H9 (cell line): Measurements from ENCODE around the gene PPIL3. TPM values are rescaled to one million over a fixed set of nuclear protein-coding genes. Genes with fewer than 3 reads are reported as not detected.

Experiments
- DNase-seq: peaks from one replicate; pipeline ENCODE4 v3.0.0-alpha.2; 2017
- H2AFZ ChIP-seq: one replicate; pipeline ENCODE4 v1.6.1; 2013; ENCODE audit warnings: mild to moderate bottlenecking, low read length, control low read depth, moderate library complexity
- H2AK5ac ChIP-seq: 2 replicates; pipeline ENCODE4 v1.6.1; 2013; ENCODE audit warnings: low read length, control low read depth, mixed read lengths; ENCODE audit not compliant: insufficient read length
- H2BK120ac ChIP-seq: one replicate; pipeline ENCODE4 v1.6.1; 2013; ENCODE audit warnings: low read depth, mild to moderate bottlenecking, low read length, control low read depth, inconsistent platforms; ENCODE audit not compliant: poor library complexity, severe bottlenecking
- H2BK12ac ChIP-seq: 2 replicates; pipeline ENCODE4 v1.6.1; 2013; ENCODE audit warnings: low read length, control low read depth, mixed read lengths, low read depth; ENCODE audit not compliant: insufficient read length
- H2BK15ac ChIP-seq: 2 replicates; pipeline ENCODE4 v1.6.1; 2013; ENCODE audit warnings: low read depth, low read length, control low read depth
- H2BK20ac ChIP-seq: one replicate; pipeline ENCODE4 v1.6.1; 2013; ENCODE audit warnings: low read depth, mild to moderate bottlenecking, low read length, control low read depth, inconsistent platforms; ENCODE audit not compliant: poor library complexity, severe bottlenecking
- H2BK5ac ChIP-seq: 2 replicates; pipeline ENCODE4 v1.6.1; 2013; ENCODE audit warnings: low read length, control low read depth, mixed read lengths; ENCODE audit not compliant: insufficient read length
- H3K14ac ChIP-seq: 2 replicates; pipeline ENCODE4 v1.6.1; 2013; ENCODE audit warnings: low read length, control low read depth; ENCODE audit not compliant: insufficient read depth
- H3K18ac ChIP-seq: 2 replicates; pipeline ENCODE4 v1.6.1; 2013; ENCODE audit warnings: low read depth, mild to moderate bottlenecking, mixed read lengths, low read length, control low read depth; ENCODE audit not compliant: insufficient read length
- H3K23ac ChIP-seq: 2 replicates; pipeline ENCODE4 v1.6.1; 2013; ENCODE audit warnings: low read length, control low read depth, mixed read lengths, low read depth; ENCODE audit not compliant: insufficient read length
- H3K23me2 ChIP-seq: 2 replicates; pipeline ENCODE4 v1.6.1; 2013; ENCODE audit warnings: low read depth, mild to moderate bottlenecking, mixed read lengths, low read length, control low read depth; ENCODE audit not compliant: insufficient read length, poor library complexity, severe bottlenecking
- H3K27ac ChIP-seq: 2 replicates; pipeline ENCODE4 v1.5.1; 2013; ENCODE audit warnings: low read length, control low read depth, mixed read lengths, low read depth; ENCODE audit not compliant: insufficient read length
- H3K27me3 ChIP-seq: 2 replicates; pipeline ENCODE4 v1.6.1; 2013; ENCODE audit warnings: low read length, control low read depth, inconsistent platforms; ENCODE audit not compliant: insufficient read depth
- H3K4ac ChIP-seq: 2 replicates; pipeline ENCODE4 v1.6.1; 2013; ENCODE audit warnings: low read depth, mild to moderate bottlenecking, control low read depth, inconsistent platforms, low read length, moderate library complexity
- H3K4me1 ChIP-seq: 2 replicates; pipeline ENCODE4 v1.6.1; 2013; ENCODE audit warnings: low read length, control low read depth, inconsistent platforms; ENCODE audit not compliant: insufficient read depth
- H3K4me2 ChIP-seq: 2 replicates; pipeline ENCODE4 v1.6.1; 2013; ENCODE audit warnings: low read length, control low read depth, mixed read lengths; ENCODE audit not compliant: insufficient read length, insufficient read depth
- H3K56ac ChIP-seq: 2 replicates; pipeline ENCODE4 v1.6.1; 2013; ENCODE audit warnings: low read depth, mild to moderate bottlenecking, mixed read lengths, low read length, control low read depth; ENCODE audit not compliant: insufficient read length
- H3K79me1 ChIP-seq: 2 replicates; pipeline ENCODE4 v1.6.1; 2013; ENCODE audit warnings: low read depth, mild to moderate bottlenecking, moderate library complexity, low read length, control low read depth, inconsistent platforms; ENCODE audit not compliant: insufficient read depth, poor library complexity, severe bottlenecking
- H3K79me2 ChIP-seq: 2 replicates; pipeline ENCODE4 v1.6.1; 2013; ENCODE audit warnings: low read length, control low read depth, inconsistent platforms; ENCODE audit not compliant: insufficient read depth
- H3K9ac ChIP-seq: 2 replicates; pipeline ENCODE4 v1.6.1; 2013; ENCODE audit warnings: low read length, control low read depth, mixed read lengths; ENCODE audit not compliant: insufficient read length; ENCODE audit errors: extremely low read depth
- H3K9me3 ChIP-seq: one replicate; pipeline ENCODE4 v1.6.1; 2013; ENCODE audit warnings: low read depth, low read length, inconsistent platforms; ENCODE audit not compliant: control insufficient read depth
- H3T11ph ChIP-seq: one replicate; pipeline ENCODE4 v1.6.1; 2013; ENCODE audit warnings: mild to moderate bottlenecking, low read length, control low read depth, inconsistent platforms
- H4K20me1 ChIP-seq: one replicate; pipeline ENCODE4 v1.6.1; 2013; ENCODE audit not compliant: control insufficient read depth, insufficient read length, insufficient read depth
- H4K5ac ChIP-seq: 2 replicates; pipeline ENCODE4 v1.6.1; 2013; ENCODE audit warnings: low read depth, mild to moderate bottlenecking, mixed read lengths, low read length, control low read depth; ENCODE audit not compliant: insufficient read length
- H4K8ac ChIP-seq: replicated peaks from 2 replicates; pipeline ENCODE4 v1.6.1; 2013; ENCODE audit warnings: low read length, control low read depth, mixed read lengths, low read depth; ENCODE audit not compliant: insufficient read length
- H4K91ac ChIP-seq: 2 replicates; pipeline ENCODE4 v1.6.1; 2013; ENCODE audit warnings: low read depth, mild to moderate bottlenecking, moderate library complexity, mixed read lengths, low read length, control low read depth; ENCODE audit not compliant: insufficient read length
- H3K27ac Mint-ChIP-seq, 3 experiments: 2 replicates in 2 of 3; 3 replicates in 1 of 3; pipeline ENCODE4 v1.8.0; 2020 to 2021; ENCODE audit warnings: mixed read lengths in 3 of 3, mild to moderate bottlenecking in 1 of 3, moderate library complexity in 1 of 3
- H3K27me3 Mint-ChIP-seq: 2 replicates; pipeline ENCODE4 v1.8.0; 2021; ENCODE audit warnings: low read depth, mild to moderate bottlenecking, moderate library complexity, mixed read lengths
- H3K36me3 Mint-ChIP-seq, 3 experiments: 2 replicates in 2 of 3; 3 replicates in 1 of 3; pipeline ENCODE4 v1.8.0; 2020 to 2021; ENCODE audit warnings: low read depth in 3 of 3, mixed read lengths in 3 of 3; ENCODE audit not compliant: insufficient read depth in 1 of 3
- H3K4me1 Mint-ChIP-seq, 2 experiments: 2 replicates each; pipeline ENCODE4 v1.8.0; 2020; ENCODE audit warnings: mixed read lengths in 2 of 2
- H3K4me3 Mint-ChIP-seq, 2 experiments: 2 replicates in 1 of 2; 3 replicates in 1 of 2; pipeline ENCODE4 v1.8.0; 2020 to 2021; ENCODE audit warnings: mild to moderate bottlenecking in 2 of 2, mixed read lengths in 2 of 2, moderate library complexity in 1 of 2
- H3K9me3 Mint-ChIP-seq, 2 experiments: 2 replicates in 1 of 2; 3 replicates in 1 of 2; pipeline ENCODE4 v1.8.0; 2020; ENCODE audit warnings: mild to moderate bottlenecking in 2 of 2, mixed read lengths in 2 of 2, moderate library complexity in 1 of 2
- CTCF ChIP-seq: fragments of 200-600 bp; sonication (generic); conservative IDR thresholded peaks from 3 replicates; pipeline ENCODE4 v1.8.0; 2021; ENCODE audit warnings: antibody characterized with exemption, mild to moderate bottlenecking
- WGBS: extraction: QIAGEN DNeasy Blood & Tissue Kit; methylation state at CpG from one replicate; pipeline ENCODE4 v1.1.7; 2013; ENCODE audit warnings: missing lambda C conversion rate, low lambda C conversion rate, mixed read lengths; ENCODE audit not compliant: insufficient read length; ENCODE audit errors: extremely low coverage; 5-methylcytosine and 5-hydroxymethylcytosine counted together
- total RNA-seq: library from RNA; stranded (reverse); gene quantifications from 2 replicates; pipeline ENCODE4 v1.2.1, GENCODE V29; 2021

PPIL3 gene
- total RNA-seq, 1 experiment from 2014 or later: 63.4 TPM

- H3T11ph ChIP-seq: no peak overlapping the region
- no peak for DNase-seq
- H3K4me2 ChIP-seq: no peak overlapping the region
- no peak overlapping the region for H2BK12ac ChIP-seq
- H4K20me1 ChIP-seq: no peaks in the 10 kb centered on the region
- H3K27me3 Mint-ChIP-seq: no peaks in the 10 kb centered on the region; the same call in 1 of the 2 replicates
- H3K4me1 ChIP-seq: no peaks in the 10 kb centered on the region
- H3K4me1 Mint-ChIP-seq: no peaks in the 10 kb centered on the region
- no peak overlapping the region for H2BK120ac ChIP-seq
- H2AK5ac ChIP-seq: no peak overlapping the region
- no peaks in the 10 kb centered on the region for H3K79me1 ChIP-seq
- H3K79me2 ChIP-seq: no peaks in the 10 kb centered on the region
- no peak overlapping the region for H3K56ac ChIP-seq
- H3K14ac ChIP-seq: no peak overlapping the region
- no peak overlapping the region for H3K9ac ChIP-seq
- no peak overlapping the region for H4K5ac ChIP-seq
- H3K27ac ChIP-seq: no peak overlapping the region
- H3K27me3 ChIP-seq: no peaks in the 10 kb centered on the region
- no peaks in the 10 kb centered on the region for H3K9me3 ChIP-seq
- no peak overlapping the region for H2BK5ac ChIP-seq
- no peak overlapping the region for H3K18ac ChIP-seq
- no peak overlapping the region for H4K91ac ChIP-seq
- no peak overlapping the region for H3K23ac ChIP-seq
- peak overlapping the region in 1 of 3 experiments; percentile 46; a peak in 3 of 7 replicates for H3K27ac Mint-ChIP-seq
- no peak overlapping the region for H2BK15ac ChIP-seq
- H2AFZ ChIP-seq: no peak overlapping the region
- H4K8ac ChIP-seq: no peak overlapping the region
- no peak overlapping the region for H3K4ac ChIP-seq
- H3K4me3 Mint-ChIP-seq: no peak overlapping the region
- no peak for TF ChIP-seq CTCF
- no peaks in the 10 kb centered on the region for H3K23me2 ChIP-seq
- no peak overlapping the region for H2BK20ac ChIP-seq
- no CpG with 5 or more reads among the region's 14 CpGs for WGBS
- peaks cover 28 to 51% (median 42%) of the 10 kb centered on the region in 3 experiments; a peak in 6 of 7 replicates for H3K36me3 Mint-ChIP-seq
- H3K9me3 Mint-ChIP-seq: no peaks in the 10 kb centered on the region
These were observed 38.2 kb downstream of the PPIL3 start for GRCh38 chr2:200850512-200851256.
